Central memory CD8-positive, alpha-beta T cell (primary cell): ENCODE measurements around the gene ZBTB40.

ENCODE experiments used
- ATAC-seq: fragments of 150-1000 bp; cut with Tn5 transposase; replicated peaks from 2 replicates; pipeline ENCODE4 v1.10.0; 2022; ENCODE audit warnings: mild to moderate bottlenecking, moderate FRiP score, moderate number of reproducible peaks; ENCODE audit not compliant: poor library complexity, severe bottlenecking; ENCODE audit errors: extremely low read depth
- DNase-seq, 2 donors: peaks; one replicate each; pipeline ENCODE4 v3.0.0; 2021; ENCODE audit warnings: low spot score in 2 of 2
- H3K27ac Mint-ChIP-seq: one replicate; pipeline ENCODE4 v1.8.0; 2022; ENCODE audit warnings: low read depth, mild to moderate bottlenecking, moderate library complexity, mixed read lengths
- H3K27me3 Mint-ChIP-seq: one replicate; pipeline ENCODE4 v1.8.0; 2022; ENCODE audit warnings: mixed read lengths
- H3K36me3 Mint-ChIP-seq: one replicate; pipeline ENCODE4 v1.8.0; 2022; ENCODE audit warnings: mild to moderate bottlenecking, moderate library complexity, mixed read lengths; ENCODE audit not compliant: insufficient read depth
- H3K4me1 Mint-ChIP-seq: one replicate; pipeline ENCODE4 v1.8.0; 2022; ENCODE audit warnings: mixed read lengths
- H3K4me3 Mint-ChIP-seq: one replicate; pipeline ENCODE4 v1.8.0; 2022; ENCODE audit warnings: mild to moderate bottlenecking, moderate library complexity, mixed read lengths
- H3K9me3 Mint-ChIP-seq: one replicate; pipeline ENCODE4 v1.8.0; 2022; ENCODE audit warnings: mixed read lengths

The ZBTB40 gene

GRCh38 chr1:22524481-22524880 is 72.8 kb downstream of the ZBTB40 start:
- H3K27ac Mint-ChIP-seq, result no peak overlapping the region
- DNase-seq, result no peak
- H3K4me3 Mint-ChIP-seq, result no peak overlapping the region
- no peaks in the 10 kb centered on the region for H3K4me1 Mint-ChIP-seq
- no peaks in the 10 kb centered on the region for H3K9me3 Mint-ChIP-seq
- H3K36me3 Mint-ChIP-seq, result peaks cover 36% of the 10 kb centered on the region
- ATAC-seq, result no peak
- no peaks in the 10 kb centered on the region for H3K27me3 Mint-ChIP-seq

GRCh38 chr1:22525211-22525610 is 73.6 kb downstream of the ZBTB40 start:
- H3K27ac Mint-ChIP-seq, result no peak overlapping the region
- H3K36me3 Mint-ChIP-seq, result peaks cover 31% of the 10 kb centered on the region
- H3K9me3 Mint-ChIP-seq, result no peaks in the 10 kb centered on the region

GRCh38 chr1:22525646-22526045 is 74.0 kb downstream of the ZBTB40 start:
- H3K27me3 Mint-ChIP-seq, result no peaks in the 10 kb centered on the region
- no peak overlapping the region for H3K4me3 Mint-ChIP-seq
- ATAC-seq, result no peak
- no peaks in the 10 kb centered on the region for H3K4me1 Mint-ChIP-seq
- H3K36me3 Mint-ChIP-seq, result peaks cover 31% of the 10 kb centered on the region
- no peak for DNase-seq
- no peak overlapping the region for H3K27ac Mint-ChIP-seq
- H3K9me3 Mint-ChIP-seq, result no peaks in the 10 kb centered on the region

More at GRCh38 chr1:22525211-22525610, 73.6 kb downstream of the ZBTB40 start:
- no peaks in the 10 kb centered on the region for H3K4me1 Mint-ChIP-seq
- DNase-seq (no peak), ATAC-seq (no peak)
- no peak overlapping the region for H3K4me3 Mint-ChIP-seq
- H3K27me3 Mint-ChIP-seq, result no peaks in the 10 kb centered on the region

- ATAC-seq (no peak), DNase-seq (no peak)
- Mint-ChIP-seq H3K4me3 (no peak overlapping the region), H3K27ac (no peak overlapping the region), H3K9me3 (no peaks in the 10 kb centered on the region), H3K4me1 (no peaks in the 10 kb centered on the region), H3K36me3 (peaks cover 29% of the 10 kb centered on the region), H3K27me3 (no peaks in the 10 kb centered on the region)
Measured at GRCh38 chr1:22526098-22526497, 74.4 kb downstream of the ZBTB40 start.

- peaks cover 28% of the 10 kb centered on the region for H3K36me3 Mint-ChIP-seq
Measured at GRCh38 chr1:22526677-22527076, 75.0 kb downstream of the ZBTB40 start.

GRCh38 chr1:22527122-22527521 is 75.5 kb downstream of the ZBTB40 start:
- ATAC-seq (no peak), DNase-seq (no peak)
- H3K27ac Mint-ChIP-seq, result no peak overlapping the region
- peaks cover 28% of the 10 kb centered on the region for H3K36me3 Mint-ChIP-seq
- H3K4me1 Mint-ChIP-seq, result no peaks in the 10 kb centered on the region
- no peaks in the 10 kb centered on the region for H3K9me3 Mint-ChIP-seq
- H3K4me3 Mint-ChIP-seq, result no peak overlapping the region
- no peaks in the 10 kb centered on the region for H3K27me3 Mint-ChIP-seq

More at GRCh38 chr1:22526677-22527076, 75.0 kb downstream of the ZBTB40 start:
- Mint-ChIP-seq H3K9me3 (no peaks in the 10 kb centered on the region), H3K27me3 (no peaks in the 10 kb centered on the region), H3K4me3 (no peak overlapping the region), H3K4me1 (no peaks in the 10 kb centered on the region), H3K27ac (no peak overlapping the region)
- DNase-seq, result no peak
- ATAC-seq, result no peak

GRCh38 chr1:22527555-22528296 is 76.1 kb downstream of the ZBTB40 start:
- no peak overlapping the region for H3K4me3 Mint-ChIP-seq
- DNase-seq (no peak), ATAC-seq (no peak)
- H3K36me3 Mint-ChIP-seq, result peaks cover 26% of the 10 kb centered on the region
- H3K9me3 Mint-ChIP-seq, result no peaks in the 10 kb centered on the region
- no peaks in the 10 kb centered on the region for H3K4me1 Mint-ChIP-seq
- no peaks in the 10 kb centered on the region for H3K27me3 Mint-ChIP-seq
- H3K27ac Mint-ChIP-seq, result no peak overlapping the region

GRCh38 chr1:22528451-22528850 is 76.8 kb downstream of the ZBTB40 start:
- Mint-ChIP-seq H3K27me3 (no peaks in the 10 kb centered on the region), H3K36me3 (peaks cover 23% of the 10 kb centered on the region), H3K9me3 (no peaks in the 10 kb centered on the region), H3K4me1 (no peaks in the 10 kb centered on the region), H3K27ac (no peak overlapping the region), H3K4me3 (no peak overlapping the region)
- DNase-seq (no peak), ATAC-seq (no peak)

GRCh38 chr1:22529901-22530621 is 78.4 kb downstream of the ZBTB40 start:
- no peak overlapping the region for H3K27ac Mint-ChIP-seq
- no peak for DNase-seq
- ATAC-seq, result no peak
- H3K36me3 Mint-ChIP-seq, result peaks cover 11% of the 10 kb centered on the region
- H3K4me3 Mint-ChIP-seq, result no peak overlapping the region
- H3K9me3 Mint-ChIP-seq, result no peaks in the 10 kb centered on the region
- H3K4me1 Mint-ChIP-seq, result no peaks in the 10 kb centered on the region
- no peaks in the 10 kb centered on the region for H3K27me3 Mint-ChIP-seq

GRCh38 chr1:22530715-22531114 is 79.1 kb downstream of the ZBTB40 start:
- Mint-ChIP-seq H3K4me1 (no peaks in the 10 kb centered on the region), H3K27me3 (no peaks in the 10 kb centered on the region), H3K9me3 (no peaks in the 10 kb centered on the region), H3K27ac (no peak overlapping the region), H3K4me3 (no peak overlapping the region), H3K36me3 (peaks cover 7% of the 10 kb centered on the region)
- no peak for DNase-seq
- no peak for ATAC-seq

- Mint-ChIP-seq H3K4me3 (no peak overlapping the region), H3K27me3 (no peaks in the 10 kb centered on the region), H3K27ac (no peak overlapping the region), H3K36me3 (peaks cover 5% of the 10 kb centered on the region), H3K4me1 (peaks cover 4% of the 10 kb centered on the region), H3K9me3 (no peaks in the 10 kb centered on the region)
- DNase-seq (no peak), ATAC-seq (no peak)
Measured at GRCh38 chr1:22531251-22531650, 79.6 kb downstream of the ZBTB40 start.

GRCh38 chr1:22533244-22533895 is 81.7 kb downstream of the ZBTB40 start:
- Mint-ChIP-seq H3K27me3 (no peaks in the 10 kb centered on the region), H3K4me3 (no peak overlapping the region), H3K27ac (no peak overlapping the region), H3K4me1 (peaks cover 14% of the 10 kb centered on the region), H3K9me3 (no peaks in the 10 kb centered on the region), H3K36me3 (peaks cover 4% of the 10 kb centered on the region)
- DNase-seq (no peak), ATAC-seq (no peak)

- no peaks in the 10 kb centered on the region for H3K27me3 Mint-ChIP-seq
- H3K4me1 Mint-ChIP-seq, result peaks cover 14% of the 10 kb centered on the region
- H3K4me3 Mint-ChIP-seq, result no peak overlapping the region
- no peaks in the 10 kb centered on the region for H3K9me3 Mint-ChIP-seq
- DNase-seq (no peak), ATAC-seq (no peak)
- H3K27ac Mint-ChIP-seq, result no peak overlapping the region
- H3K36me3 Mint-ChIP-seq, result peaks cover 4% of the 10 kb centered on the region
Measured at GRCh38 chr1:22534951-22535350, 83.3 kb downstream of the ZBTB40 start.
